VCaP (cell line): ENCODE measurements around the gene ATP13A5.

ENCODE experiments used
- H3K27ac ChIP-seq: fragments of 450-650 bp; 2 replicates; pipeline ENCODE4 v1.5.1; 2017
- CTCF ChIP-seq: fragments of 450-650 bp; conservative IDR thresholded peaks from 2 replicates; pipeline ENCODE4 v1.5.1; 2017; ENCODE audit warnings: mild to moderate bottlenecking, moderate library complexity

ATP13A5 gene

GRCh38 chr3:193346259-193346658 lies 32.3 kb downstream of the ATP13A5 start:
- H3K27ac ChIP-seq = no peak overlapping the region
- TF ChIP-seq CTCF = no peak

- no peak for TF ChIP-seq CTCF
- H3K27ac ChIP-seq = no peak overlapping the region
These were observed 33.1 kb downstream of the ATP13A5 start for GRCh38 chr3:193345431-193345830.

GRCh38 chr3:193344486-193344885 lies 34.1 kb downstream of the ATP13A5 start:
- TF ChIP-seq CTCF = no peak

DNA sequence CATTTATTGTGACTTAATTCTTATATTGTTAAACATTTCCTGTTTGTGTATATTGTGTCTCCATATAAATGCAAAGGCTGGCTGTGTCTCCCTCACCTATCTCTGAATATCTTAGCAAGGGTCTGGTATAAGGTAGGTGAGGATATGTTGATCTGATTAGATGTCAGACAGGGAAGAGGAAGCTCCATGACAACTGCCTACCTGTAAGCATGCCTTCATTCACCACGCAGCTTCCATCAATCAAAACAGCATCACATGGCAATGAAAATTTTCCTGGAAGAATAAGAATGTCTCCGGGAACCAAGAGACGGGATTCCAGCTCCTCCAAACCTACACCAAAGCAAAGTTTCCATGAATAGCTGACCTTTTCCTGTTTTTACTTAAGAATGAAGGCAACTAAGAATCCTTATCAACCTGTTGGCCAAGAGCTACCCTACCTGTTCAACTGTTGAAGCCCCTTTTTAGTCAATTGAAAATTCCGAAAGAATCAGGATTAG lies 34.8 kb downstream of the ATP13A5 start:
- H3K27ac ChIP-seq = no peak overlapping the region
- no peak for TF ChIP-seq CTCF

More at GRCh38 chr3:193344486-193344885, 34.1 kb downstream of the ATP13A5 start:
- H3K27ac ChIP-seq = no peak overlapping the region

DNA sequence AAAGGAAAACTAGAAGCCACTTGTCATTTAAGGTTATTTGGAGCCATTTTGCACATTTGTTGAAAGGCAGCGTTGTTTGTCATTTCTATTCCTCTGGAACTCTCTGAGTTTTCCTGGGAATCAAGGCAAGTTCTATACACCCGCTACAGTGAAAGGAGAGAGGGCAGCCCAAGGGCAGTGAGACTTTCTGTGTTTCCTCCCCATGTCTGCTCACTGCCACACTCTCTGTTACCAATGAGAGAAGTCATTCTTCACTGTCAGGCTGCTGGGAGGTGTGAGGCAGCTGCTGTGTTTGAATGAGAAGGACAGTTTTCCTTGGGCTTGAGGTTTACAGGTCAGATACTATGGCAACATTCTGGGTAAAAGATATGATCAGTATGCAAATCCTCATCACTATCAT lies 36.0 kb downstream of the ATP13A5 start:
- no peak for TF ChIP-seq CTCF

GRCh38 chr3:193335031-193335430 lies 43.5 kb downstream of the ATP13A5 start:
- no peak for TF ChIP-seq CTCF
- no peak overlapping the region for H3K27ac ChIP-seq

More for the DNA sequence above, 36.0 kb downstream of the ATP13A5 start:
- H3K27ac ChIP-seq = no peak overlapping the region

- no peak overlapping the region for H3K27ac ChIP-seq
- TF ChIP-seq CTCF = no peak
These were observed 45.3 kb downstream of the ATP13A5 start for GRCh38 chr3:193333229-193333628.
